Stimulated activated CD4-positive, alpha-beta T cell treated with anti-CD3 and anti-CD28 coated beads, Interleukin-2, amount 100 ng/mL, for 4 hours (primary cell): ENCODE measurements around the gene VPS11.
A peak's percentile ranks its signal among the peaks of the same experiment; 100 is the strongest.
"Not testable (repeated sequence)": the region's sequence is repeated elsewhere in the genome, so short reads cannot be mapped to it uniquely, and the experiment has no call there.

ENCODE experiments used
- DNase-seq: peaks from one replicate; pipeline ENCODE4 v3.0.0-alpha.2; 2020; ENCODE audit warnings: low read depth

The VPS11 gene

DNA sequence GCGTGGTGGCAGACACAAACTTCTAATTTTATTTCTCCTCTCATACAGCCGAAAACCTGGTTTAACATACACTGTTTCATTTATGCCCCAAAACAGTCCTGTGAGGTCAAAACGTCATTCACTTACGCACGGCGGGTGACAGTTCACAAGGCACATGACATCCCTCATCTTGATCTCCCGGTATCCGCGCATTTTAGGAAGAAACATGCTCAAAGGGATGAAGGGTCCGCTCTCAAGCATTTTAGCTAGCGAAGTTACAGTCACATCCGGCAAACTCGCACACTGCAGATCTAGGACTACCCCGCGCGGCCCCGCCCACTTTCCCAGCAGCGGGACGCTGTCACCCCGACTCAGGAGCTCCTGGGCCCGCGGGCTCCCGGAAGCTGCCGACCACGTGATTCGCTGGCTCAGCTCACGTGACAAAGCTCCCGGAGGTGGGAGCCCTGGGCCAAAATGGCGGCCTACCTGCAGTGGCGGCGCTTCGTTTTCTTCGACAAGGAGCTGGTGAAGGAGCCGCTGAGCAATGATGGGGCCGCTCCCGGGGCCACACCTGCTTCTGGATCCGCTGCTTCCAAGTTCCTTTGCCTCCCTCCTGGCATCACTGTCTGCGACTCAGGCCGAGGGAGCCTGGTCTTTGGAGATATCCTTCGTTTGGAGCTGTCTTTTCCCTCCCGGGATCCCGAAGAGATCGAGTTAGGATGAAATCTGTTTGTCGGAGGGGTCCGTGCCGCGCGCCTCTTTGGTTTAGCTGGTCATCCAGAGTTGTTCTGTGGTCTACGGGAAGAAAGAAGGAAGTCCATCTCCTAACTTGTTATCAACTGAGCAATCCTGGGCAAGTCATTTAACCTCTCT, at the start of gene VPS11:
VPS11 (plus strand) TSS at position 448 of the 852 bp plus-strand sequence; CDS start at position 454, 6 bp downstream.
- DNase-seq: peak; percentile 98

DNA sequence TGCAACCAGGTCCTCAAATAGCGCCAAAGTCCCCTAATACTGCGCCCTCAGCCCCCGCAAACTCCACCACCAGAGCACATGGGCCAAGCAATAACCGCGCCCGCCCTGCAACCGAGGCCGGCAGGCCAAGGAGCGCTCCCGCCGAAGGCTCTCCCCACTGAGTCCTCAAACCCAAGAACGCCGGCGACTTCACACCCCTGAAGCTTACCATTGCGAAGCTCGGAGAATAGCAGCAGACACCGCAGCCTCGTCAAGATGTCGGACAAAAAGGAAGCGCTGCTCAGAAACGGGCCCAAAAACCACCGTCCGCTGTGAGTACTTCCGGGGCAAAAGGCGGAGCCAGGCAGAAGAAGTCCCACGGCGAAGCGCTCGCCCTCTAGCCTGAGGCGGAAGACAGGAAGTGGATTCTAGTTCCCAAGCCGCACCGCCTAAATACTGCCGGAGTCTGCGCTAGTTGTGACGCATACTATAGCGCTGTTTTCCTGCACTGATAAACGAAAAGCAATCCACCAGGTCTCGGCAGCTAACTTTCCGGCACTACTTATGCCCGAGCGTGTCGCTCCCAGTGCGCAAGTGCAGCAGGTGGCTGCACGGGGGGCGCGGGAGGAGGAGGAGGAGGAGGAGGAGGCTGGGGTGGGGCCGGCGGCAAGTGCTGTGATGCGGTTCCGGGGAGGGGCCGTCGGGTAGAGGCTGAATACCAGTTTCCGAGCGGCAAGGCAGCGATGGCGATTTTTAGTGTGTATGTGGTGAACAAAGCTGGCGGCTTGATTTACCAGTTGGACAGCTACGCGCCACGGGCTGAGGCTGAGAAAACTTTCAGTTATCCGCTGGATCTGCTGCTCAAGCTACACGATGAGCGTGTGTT, 49.3 kb upstream of the VPS11 start, which contains the start of the genes RPS25 and TRAPPC4:
RPS25 (minus strand) TSS at position 270 of the 865 bp plus-strand sequence; CDS start at position 211, 59 bp downstream.
TRAPPC4 (plus strand) TSS at position 693 of the 865 bp plus-strand sequence; CDS start at position 723, 30 bp downstream.
- peak; percentile 91 for DNase-seq

DNA sequence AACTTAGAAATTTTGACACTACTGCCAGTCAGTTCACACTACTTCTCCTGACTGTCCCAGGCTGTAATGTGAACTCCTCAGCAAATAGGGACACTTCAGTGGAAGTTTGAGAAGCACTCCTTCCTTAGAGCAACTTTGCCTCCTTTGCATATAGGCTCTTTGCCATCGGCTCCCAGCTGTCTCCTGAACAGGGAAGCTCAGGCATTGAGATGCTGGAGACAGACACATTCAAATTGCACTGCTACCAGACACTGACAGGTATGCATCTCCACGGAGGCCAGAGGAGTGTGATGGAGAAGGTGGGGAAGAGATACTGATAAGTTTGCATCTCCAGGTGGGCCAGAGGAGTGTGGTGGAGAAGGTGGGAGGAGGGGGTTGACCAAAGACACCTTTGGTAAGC, 47.6 kb upstream of the VPS11 start:
- no peak for DNase-seq

DNA sequence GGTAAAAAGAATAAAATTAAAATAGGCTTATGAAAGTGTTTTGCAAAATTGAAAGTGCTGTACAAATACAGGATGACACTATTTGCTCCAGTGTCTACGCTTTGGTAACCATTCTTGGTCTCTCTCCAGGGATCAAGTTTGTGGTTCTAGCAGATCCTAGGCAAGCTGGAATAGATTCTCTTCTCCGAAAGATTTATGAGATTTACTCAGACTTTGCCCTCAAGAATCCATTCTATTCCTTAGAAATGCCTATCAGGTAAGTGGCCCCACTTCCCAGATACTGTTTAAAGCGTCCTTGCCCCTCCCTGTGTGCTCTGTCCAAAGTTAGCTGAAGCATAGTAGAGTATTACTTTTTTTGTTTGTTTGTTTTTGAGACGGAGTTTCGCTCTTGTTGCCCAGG, 46.0 kb upstream of the VPS11 start:
- no peak for DNase-seq

DNA sequence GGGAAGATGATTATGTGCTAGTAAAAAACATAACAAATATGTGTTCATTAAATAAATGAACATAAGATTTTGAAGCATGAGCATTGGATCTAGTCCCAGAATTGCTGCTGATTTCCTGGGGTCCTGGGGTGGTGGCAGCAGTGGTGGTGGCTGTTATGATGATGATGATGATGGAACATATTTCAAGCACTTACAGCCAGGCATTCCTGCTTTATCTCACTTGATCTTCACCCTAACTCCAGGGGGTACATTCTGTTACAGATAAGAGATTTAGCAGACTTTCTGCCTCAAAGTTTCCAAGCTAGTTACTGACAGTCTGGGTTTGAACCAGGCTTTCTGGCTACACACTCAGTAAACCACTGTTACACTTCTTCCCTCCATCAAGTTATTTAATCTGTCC, 43.9 kb upstream of the VPS11 start:
- DNase-seq: no peak

DNA sequence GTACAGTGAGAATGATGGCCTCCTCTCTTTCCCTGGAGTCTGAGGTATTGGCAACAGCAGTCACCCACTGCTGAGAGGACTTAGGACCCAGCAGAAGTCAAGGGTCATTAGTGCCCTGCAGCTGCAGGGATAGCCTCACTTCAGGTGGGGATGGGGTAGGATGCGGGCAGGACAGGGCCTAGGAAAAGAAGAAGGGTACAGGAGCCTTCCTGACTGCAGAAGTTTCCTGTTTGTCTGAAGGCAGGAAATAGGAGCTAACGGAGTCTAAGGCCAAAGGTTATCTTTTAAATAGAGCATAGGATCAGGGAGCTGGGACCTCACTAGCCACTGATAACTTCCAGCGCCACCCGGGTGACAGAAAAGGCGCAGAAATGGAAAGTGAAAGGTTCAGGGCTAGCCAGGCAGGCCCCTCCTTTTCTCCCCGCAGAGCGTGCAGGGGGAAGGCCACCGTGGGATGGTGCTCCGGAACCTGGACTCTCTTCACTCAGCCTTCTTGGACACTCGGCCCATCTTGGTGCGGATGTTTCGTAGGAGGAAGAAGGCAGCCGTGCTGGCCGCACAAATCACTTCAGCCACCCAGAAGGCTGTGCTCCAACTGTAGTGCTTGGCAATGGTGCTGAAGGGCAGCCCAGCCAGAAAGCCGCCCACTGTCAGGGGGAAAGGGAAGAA, 43.1 kb upstream of the VPS11 start:
- no peak for DNase-seq

DNA sequence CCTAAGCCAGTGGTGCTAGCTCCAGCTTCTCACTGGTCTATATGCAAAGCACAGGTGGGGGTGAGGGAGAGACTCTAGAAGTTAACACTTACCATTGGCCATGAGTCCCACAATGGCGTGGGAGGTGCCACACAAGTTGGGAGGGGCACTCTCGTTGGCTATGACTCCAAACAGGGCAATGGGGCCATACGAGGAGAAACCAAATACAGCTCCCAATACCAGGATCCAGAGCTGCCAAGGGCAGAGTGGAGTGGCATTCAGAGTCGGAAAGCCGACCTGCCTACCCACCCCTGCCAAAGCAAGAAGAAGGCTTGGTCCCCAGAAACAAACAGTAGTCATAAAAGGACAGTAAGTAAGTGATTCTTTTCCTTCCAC, 42.5 kb upstream of the VPS11 start:
- DNase-seq: no peak

DNA sequence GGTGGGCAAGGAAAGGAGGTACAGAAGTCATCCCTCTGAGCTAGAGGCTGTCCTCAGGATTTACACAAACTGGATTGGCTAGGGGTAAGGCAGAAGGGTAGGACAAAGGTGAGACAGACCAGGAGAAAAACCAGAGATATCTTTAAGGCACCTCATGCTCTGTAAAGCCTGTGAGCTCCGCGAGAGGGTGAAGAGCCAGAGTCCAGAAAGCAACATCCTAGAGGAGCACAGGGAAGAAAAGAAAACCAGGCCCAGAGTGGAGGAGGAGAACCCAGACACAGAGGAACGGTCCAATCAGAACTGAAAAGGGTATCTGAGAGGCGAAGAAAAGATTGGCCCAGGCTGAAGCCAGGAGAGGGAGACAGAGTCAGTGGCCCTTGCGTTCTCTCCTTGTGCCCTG, 42.1 kb upstream of the VPS11 start:
- DNase-seq: no peak

DNA sequence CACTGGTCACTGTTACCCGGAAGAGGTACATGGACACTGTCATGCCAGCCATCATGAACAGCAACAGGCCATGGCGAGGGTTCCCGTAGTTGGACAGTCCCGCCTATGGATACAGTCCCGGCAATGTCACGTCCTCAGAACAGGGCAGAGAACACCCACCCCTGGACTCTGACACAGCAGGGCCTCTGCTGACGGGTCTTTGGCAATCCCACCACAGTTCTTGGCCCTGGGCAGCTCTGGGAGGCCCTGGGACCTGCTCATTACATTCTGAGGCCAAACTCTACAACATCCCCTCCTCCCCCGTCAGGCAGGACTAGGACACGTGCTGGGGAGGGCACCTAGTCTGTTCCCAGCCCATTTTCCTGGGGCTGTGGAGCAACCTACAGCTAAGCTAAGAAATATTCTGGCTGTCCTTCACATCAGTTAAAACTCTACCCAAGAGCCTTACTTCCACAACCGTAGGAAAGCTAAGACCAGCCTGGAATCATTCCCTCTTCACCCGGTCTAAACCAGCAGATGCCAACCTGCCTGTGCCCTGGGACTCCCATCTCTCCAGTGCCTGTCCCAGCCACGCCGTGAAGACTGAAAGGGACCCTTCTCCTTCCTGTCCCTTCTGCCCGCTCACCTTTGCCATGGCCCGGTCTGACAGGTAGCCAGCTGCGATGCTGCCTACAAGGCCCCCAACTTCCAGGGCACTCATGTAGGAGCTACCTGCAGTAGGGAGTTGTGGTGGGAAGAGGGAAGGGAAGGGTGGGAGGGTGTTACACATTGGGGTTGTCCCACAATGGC, 41.4 kb upstream of the VPS11 start:
- DNase-seq: no peak

DNA sequence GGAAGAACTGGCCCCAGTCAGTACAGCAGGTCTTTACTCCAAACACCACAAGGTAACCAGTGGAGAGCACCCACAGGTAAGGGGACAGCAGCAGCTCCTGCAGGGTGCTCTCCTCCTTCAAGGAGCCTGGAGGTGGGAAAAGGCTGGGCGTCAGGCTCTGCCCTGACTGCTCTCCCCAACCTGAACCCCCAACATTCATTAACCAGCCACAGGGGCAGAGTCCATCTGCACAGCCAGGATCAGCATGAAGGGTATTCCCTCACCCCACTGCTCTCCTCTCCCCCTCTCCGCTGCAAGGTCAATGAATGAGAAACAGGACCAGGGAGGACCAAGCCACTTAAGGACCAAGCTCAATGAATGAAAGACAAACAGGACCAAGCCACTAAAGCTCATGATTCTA, 40.6 kb upstream of the VPS11 start:
- no peak for DNase-seq

DNA sequence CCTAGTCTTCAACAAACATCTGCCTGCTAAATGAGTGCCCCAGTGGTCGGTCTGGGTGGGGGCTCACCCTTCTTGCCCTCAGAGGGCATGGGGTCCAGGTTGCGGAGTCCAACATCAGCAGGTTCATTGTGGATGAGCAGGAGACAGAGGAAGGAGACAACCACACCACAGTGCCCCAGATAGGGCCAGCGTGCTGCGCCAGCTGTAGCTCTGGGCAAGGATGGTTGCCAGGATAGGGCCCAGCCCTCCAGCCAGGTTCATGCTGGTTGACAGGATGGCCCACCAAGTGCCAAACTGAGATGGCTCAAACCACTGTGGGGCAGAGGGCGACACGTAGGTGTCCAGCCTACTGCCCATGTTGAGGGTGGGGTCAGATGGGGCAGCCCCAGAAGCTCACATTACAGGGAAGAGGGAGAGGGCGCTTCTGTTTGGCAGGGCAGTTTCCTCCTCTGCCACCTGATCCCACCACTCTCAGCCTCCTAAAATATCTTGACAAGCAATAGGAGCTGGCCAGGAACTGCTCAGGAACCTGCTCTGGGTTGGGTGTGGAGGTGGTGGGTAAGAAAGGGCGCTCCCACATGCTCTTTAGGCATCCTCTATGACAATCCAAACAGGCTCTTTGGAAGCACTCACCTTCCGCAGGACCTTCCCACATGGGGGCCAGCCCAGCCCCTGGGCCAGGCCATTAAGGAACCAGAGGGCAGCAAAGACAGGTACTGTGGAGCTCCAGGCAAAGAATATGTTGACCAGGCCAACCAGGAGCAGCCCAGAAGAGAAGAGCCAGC, 39.9 kb upstream of the VPS11 start:
- DNase-seq: no peak

DNA sequence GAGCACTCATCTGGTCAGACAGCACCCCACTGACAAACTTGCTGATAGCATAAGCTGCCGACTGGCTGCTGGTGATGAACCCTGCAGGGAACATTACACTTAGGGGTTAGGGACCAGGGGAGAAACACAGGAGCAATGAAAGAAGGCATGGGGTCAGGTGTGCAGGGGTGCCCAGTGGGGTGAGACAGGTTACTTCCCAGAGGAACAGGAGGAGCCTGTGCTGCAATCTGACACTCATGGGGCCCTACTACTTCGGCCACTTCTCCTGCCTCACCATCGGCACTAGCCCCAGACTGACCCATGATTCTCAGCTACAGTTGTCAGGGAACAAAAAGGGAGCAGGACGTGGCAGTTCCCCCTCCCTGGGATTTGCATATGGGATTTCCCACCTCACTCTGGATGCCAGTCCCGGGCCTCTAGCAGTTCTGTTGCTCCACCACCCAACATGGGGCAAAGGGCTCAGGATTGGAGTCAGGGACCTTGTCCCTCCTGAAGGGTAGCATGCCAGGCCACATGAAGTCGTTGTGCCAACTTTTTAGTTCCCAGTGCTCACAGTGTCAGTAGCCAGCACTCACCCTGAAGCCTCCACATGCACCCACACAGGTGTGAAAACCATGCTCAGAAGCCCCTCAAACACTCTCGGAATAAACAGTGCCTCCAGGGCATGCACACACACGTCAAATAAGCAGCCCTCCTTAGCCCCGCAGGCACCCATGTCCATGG, 39.1 kb upstream of the VPS11 start:
- no peak for DNase-seq

DNA sequence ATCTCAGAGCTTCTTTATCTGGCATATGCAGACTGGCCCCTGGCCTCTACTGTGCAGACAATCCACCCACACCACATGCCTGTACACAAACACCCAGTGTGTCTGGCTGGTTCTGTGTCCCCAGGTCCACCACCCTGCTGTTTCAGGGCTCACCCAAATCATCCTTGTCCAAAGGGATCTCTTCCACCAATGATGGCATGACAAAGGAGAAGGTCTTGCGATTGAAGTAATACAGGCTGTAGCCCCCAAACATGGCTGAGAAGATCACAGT, 38.6 kb upstream of the VPS11 start:
- DNase-seq: no peak

DNA sequence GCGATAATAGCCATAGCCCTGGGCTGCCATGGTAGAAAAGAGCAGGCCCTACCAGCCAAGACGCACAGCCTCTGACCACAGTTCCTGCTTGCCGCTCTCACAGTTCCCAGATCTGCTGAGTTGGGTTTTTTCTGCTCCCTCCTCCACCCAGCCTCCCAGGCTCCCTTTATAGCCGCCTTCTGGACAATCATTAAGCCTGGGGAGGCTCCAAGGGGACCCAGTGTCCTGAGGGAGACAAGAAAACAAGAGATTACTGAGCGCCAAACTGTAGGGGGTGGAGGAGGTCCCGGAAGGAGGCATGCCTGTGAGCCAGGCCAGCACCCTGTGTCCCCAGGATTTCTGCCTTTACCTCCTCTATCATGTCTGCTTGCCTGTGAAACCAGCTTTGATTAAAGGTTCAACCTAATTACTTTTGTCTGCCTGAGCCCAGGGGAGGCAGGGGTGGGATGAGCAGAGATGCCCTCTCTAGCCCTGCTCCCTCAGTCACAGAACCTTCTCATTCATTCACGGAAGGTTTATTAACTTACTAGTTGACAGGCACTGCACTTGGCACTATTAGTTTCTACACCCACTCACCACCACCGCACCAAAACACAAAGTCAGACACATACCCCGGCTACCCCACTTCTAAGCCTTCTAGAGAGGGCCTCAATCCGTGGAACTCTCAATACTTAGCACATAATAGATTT, 38.1 kb upstream of the VPS11 start:
- peak; percentile 46 for DNase-seq

DNA sequence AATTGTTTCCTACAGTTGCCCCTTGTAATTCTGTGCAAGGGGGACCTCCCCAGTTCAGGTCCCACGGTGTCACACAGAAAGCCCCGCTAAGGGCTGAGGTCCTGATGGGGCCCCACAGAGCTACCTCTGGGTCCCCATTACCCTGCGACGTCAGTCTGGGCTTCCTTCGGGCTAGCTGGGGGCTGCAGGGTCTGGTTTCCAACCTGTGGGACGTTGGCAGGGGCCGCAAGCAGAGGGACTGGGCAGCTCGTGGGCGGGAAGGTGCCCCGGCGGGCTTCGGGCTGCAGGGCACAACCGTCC, 37.6 kb upstream of the VPS11 start:
- DNase-seq: no peak

DNA sequence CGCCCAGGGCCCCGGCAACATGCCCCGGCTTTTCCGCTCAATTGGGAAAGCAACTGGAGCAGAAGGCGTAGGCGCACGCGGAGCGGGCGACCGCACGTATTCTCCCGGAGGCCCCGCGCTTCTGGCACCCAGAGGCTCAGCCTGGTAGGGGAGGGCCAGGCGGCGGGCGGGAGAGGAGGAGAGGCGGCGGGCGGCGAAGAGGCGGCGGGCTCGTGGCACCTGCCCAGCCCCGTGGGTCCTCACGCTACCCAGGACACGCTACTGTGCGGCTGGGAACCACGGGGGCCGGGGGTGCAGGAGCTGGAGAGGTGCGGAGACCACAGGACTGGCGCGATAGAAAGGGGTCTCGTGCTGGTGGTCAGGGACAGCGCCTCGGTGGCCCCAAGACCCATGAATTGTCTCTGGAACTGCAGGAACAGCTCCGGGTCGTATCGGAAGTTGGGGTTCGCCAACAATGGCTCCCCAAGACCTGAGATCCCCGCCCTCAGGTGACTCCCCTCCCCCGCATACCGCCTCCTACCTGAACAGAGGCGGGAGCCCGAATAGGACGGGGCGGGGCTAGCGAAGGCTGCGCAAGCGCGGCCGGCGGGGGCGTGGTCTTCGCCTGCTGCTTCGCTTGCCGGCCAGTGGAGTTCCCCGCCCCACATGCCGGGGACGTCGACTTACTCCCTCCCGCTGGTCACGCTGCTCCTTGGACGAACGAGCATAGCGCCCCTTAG, 37.1 kb upstream of the VPS11 start, which contains the start of gene SLC37A4:
SLC37A4 (minus strand) TSS at position 549 of the 719 bp plus-strand sequence.
- DNase-seq: peak; percentile 99

DNA sequence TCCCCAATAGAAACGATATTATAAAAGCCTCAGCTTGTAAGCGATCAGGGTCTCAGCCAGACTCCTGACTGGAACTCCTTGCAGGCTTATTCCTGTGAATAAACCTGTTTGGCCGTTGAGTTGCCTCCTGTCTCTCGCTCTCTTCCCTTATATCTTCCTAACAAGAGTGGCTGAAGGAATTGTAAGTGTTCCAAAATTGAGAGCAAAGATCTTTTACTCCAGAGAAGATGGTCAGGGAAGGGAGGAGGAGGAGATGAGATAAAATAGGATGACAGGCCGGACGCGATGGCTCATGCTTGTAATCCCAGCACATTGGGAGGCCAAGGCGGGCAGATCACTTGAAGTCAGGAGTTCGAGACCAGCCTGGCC, 35.7 kb upstream of the VPS11 start:
- no peak for DNase-seq

DNA sequence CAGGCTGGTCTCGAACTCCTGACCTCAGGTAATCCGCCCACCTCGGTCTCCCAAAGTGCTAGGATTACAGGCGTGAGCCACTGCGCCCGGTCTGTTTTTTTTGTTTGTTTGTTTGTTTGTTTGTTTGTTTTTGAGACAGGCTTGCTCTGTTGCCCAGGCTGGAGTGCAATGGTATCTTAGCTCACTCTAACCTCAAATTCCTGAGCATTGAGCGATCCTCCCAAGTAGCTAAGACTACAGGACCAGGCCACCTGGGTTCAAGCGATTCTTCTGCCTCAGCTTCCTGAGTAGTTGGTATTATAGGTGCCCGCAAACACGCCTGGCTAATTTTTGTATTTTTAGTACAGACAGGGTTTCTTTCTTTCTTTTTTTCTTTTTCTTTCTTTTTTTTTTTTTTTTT, 34.2 kb upstream of the VPS11 start:
- not testable (repeated sequence) for DNase-seq

DNA sequence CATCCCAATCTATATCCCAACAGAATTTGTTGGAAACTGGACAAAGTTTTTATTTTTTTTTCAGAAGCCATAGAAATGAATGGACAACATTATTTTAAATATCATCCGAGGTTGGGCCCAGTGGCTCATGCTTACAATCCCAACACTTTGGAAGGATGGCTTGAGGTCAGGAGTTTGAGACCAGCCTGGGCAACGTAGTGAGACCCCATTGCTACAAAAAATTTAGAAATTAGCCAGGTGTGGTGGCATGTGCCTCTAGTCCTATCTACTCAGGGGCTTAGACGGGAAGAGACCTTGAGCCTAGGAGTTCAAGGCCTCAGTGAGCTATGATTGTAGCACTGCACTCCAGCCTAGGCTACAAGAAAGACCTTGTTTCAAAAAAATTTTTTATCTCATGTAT, 32.8 kb upstream of the VPS11 start:
- DNase-seq: no peak
